Neural cell (in vitro differentiated cells): ENCODE measurements around the gene MICU1. TPM values are rescaled to one million over a fixed set of nuclear protein-coding genes. Genes with fewer than 3 reads are reported as not detected.

Experiments
- H2AFZ ChIP-seq: fragments of 200-600, 300-800 bp; sonication (generic), shearing (Covaris generic); 2 replicates; pipeline ENCODE4 v1.6.0; 2014; ENCODE audit warnings: low read depth, mild to moderate bottlenecking, antibody characterized with exemption, low read length, moderate library complexity
- H3F3A ChIP-seq: fragments of 200-600 bp; shearing (Covaris generic); 2 replicates; pipeline ENCODE4 v1.6.1; 2016; ENCODE audit warnings: mild to moderate bottlenecking, moderate library complexity, mixed read lengths, antibody characterized with exemption, low read length; ENCODE audit not compliant: insufficient read depth, poor library complexity, severe bottlenecking
- H3K27ac ChIP-seq: fragments of 200-600, 300-800 bp; sonication (generic), shearing (Covaris generic); 2 replicates; pipeline ENCODE4 v1.5.1; 2014; ENCODE audit warnings: mild to moderate bottlenecking, low read length, moderate library complexity
- H3K27me3 ChIP-seq: fragments of 300-800, 200-600 bp; sonication (generic), shearing (Covaris generic); 2 replicates; pipeline ENCODE4 v1.6.0; 2014; ENCODE audit warnings: mild to moderate bottlenecking, low read depth, low read length, moderate library complexity; ENCODE audit not compliant: insufficient read depth
- H3K36me3 ChIP-seq: fragments of 300-800, 200-600 bp; sonication (generic), shearing (Covaris generic); 2 replicates; pipeline ENCODE4 v1.5.1; 2014; ENCODE audit warnings: mild to moderate bottlenecking, antibody characterized with exemption, low read length, moderate library complexity; ENCODE audit not compliant: insufficient read depth
- H3K4me2 ChIP-seq: fragments of 300-800, 200-600 bp; sonication (generic), shearing (Covaris generic); 2 replicates; pipeline ENCODE4 v1.6.0; 2014; ENCODE audit warnings: mild to moderate bottlenecking, low read length
- H3K4me3 ChIP-seq: fragments of 300-800, 200-600 bp; sonication (generic), shearing (Covaris generic); 2 replicates; pipeline ENCODE4 v1.5.1; 2014; ENCODE audit warnings: mild to moderate bottlenecking, low read length, moderate library complexity
- H3K79me2 ChIP-seq: fragments of 200-600 bp; shearing (Covaris generic); replicated peaks from 2 replicates; pipeline ENCODE4 v1.6.0; 2014; ENCODE audit warnings: mild to moderate bottlenecking, low read length, moderate library complexity; ENCODE audit not compliant: insufficient read depth
- H3K9ac ChIP-seq: fragments of 300-800, 200-600 bp; sonication (generic), shearing (Covaris generic); 2 replicates; pipeline ENCODE4 v1.6.1; 2016; ENCODE audit warnings: mild to moderate bottlenecking, low read length, mixed read lengths
- H3K9me2 ChIP-seq: fragments of 200-600 bp; shearing (Covaris generic); 2 replicates; pipeline ENCODE4 v1.6.1; 2016; ENCODE audit warnings: mild to moderate bottlenecking, low read length, mixed read lengths; ENCODE audit not compliant: insufficient read depth
- H3K9me3 ChIP-seq: fragments of 200-600, 300-800 bp; sonication (generic), shearing (Covaris generic); 2 replicates; pipeline ENCODE4 v1.6.1; 2016; ENCODE audit warnings: mild to moderate bottlenecking, mixed run types, low read length, moderate library complexity, mixed read lengths
- H4K20me1 ChIP-seq: fragments of 200-600 bp; shearing (Covaris generic); 2 replicates; pipeline ENCODE4 v1.6.1; 2016; ENCODE audit warnings: mild to moderate bottlenecking, mixed run types; ENCODE audit not compliant: insufficient read depth
- CTCF ChIP-seq: fragments of 450-650 bp; IDR thresholded peaks from 2 replicates; pipeline ENCODE4 v1.5.1; 2014; ENCODE audit warnings: antibody characterized with exemption, mild to moderate bottlenecking, moderate library complexity; ENCODE audit not compliant: poor library complexity, severe bottlenecking
- EP300 ChIP-seq: fragments of 450-650 bp; conservative IDR thresholded peaks from 2 replicates; pipeline ENCODE4 v1.6.1; 2014; ENCODE audit warnings: antibody characterized with exemption, mild to moderate bottlenecking, moderate library complexity; ENCODE audit not compliant: poor library complexity, severe bottlenecking
- EZH2 ChIP-seq: fragments of 200-600, 300-800 bp; shearing (Covaris generic), sonication (generic); IDR thresholded peaks from 2 replicates; pipeline ENCODE4 v1.6.1; 2014; ENCODE audit warnings: antibody characterized with exemption, low read length, borderline replicate concordance, mild to moderate bottlenecking; ENCODE audit not compliant: insufficient read depth, poor library complexity, severe bottlenecking
- MXI1 ChIP-seq: fragments of 450-650 bp; conservative IDR thresholded peaks from 2 replicates; pipeline ENCODE4 v1.6.1; 2014; ENCODE audit warnings: antibody characterized with exemption, mild to moderate bottlenecking; ENCODE audit not compliant: poor library complexity, severe bottlenecking
- POLR2AphosphoS5 ChIP-seq: IDR thresholded peaks from 2 replicates; pipeline ENCODE4 v1.6.1; 2012
- RAD21 ChIP-seq: fragments of 450-650 bp; conservative IDR thresholded peaks from 2 replicates; pipeline ENCODE4 v1.6.1; 2014; ENCODE audit warnings: antibody characterized with exemption, mild to moderate bottlenecking, moderate library complexity
- REST ChIP-seq: IDR thresholded peaks from 2 replicates; pipeline ENCODE4 v1.6.1; 2012; ENCODE audit warnings: borderline replicate concordance
- SMC3 ChIP-seq: fragments of 450-650 bp; conservative IDR thresholded peaks from 2 replicates; pipeline ENCODE4 v1.6.1; 2014; ENCODE audit warnings: antibody characterized with exemption, mild to moderate bottlenecking, moderate library complexity; ENCODE audit not compliant: poor library complexity
- TAF1 ChIP-seq: IDR thresholded peaks from 2 replicates; pipeline ENCODE4 v1.6.1; 2012; ENCODE audit warnings: low read depth
- polyA plus RNA-seq: library from polyadenylated mRNA; depleted of rRNA; stranded (reverse); fragments of >200 nt; gene quantifications from 2 replicates; pipeline ENCODE4 v1.2.3, GENCODE V29; 2014

The MICU1 gene
- polyA plus RNA-seq, 1 donor from 2014 or later, result 86.0 TPM

GRCh38 chr10:72335394-72336258 is 290.3 kb downstream of the MICU1 start:
- H3K9me3 ChIP-seq, result no peaks in the 10 kb centered on the region
- H3K27ac ChIP-seq, result peak overlapping the region; percentile 98
- H3K36me3 ChIP-seq, result peaks cover 5% of the 10 kb centered on the region
- no peak overlapping the region for H3K4me2 ChIP-seq
- no peaks in the 10 kb centered on the region for H4K20me1 ChIP-seq
- H3K79me2 ChIP-seq, result no peaks in the 10 kb centered on the region
- H3F3A ChIP-seq, result no peaks in the 10 kb centered on the region
- no peaks in the 10 kb centered on the region for H3K9me2 ChIP-seq
- peak overlapping the region; percentile 59 for H3K4me3 ChIP-seq
- no peaks in the 10 kb centered on the region for H3K27me3 ChIP-seq
- peak overlapping the region; percentile 79 for H3K9ac ChIP-seq
- H2AFZ ChIP-seq, result no peak overlapping the region
- TF ChIP-seq SMC3 (no peak), EP300 (no peak), MXI1 (no peak), REST (no peak), EZH2 (no peak), TAF1 (no peak), RAD21 (no peak), POLR2AphosphoS5 (no peak), CTCF (no peak)

- Histone ChIP-seq H3K9ac (peak overlapping the region; percentile 79), H3K4me3 (peak overlapping the region; percentile 59), H3K9me2 (no peaks in the 10 kb centered on the region), H3F3A (no peaks in the 10 kb centered on the region), H3K36me3 (peaks cover 5% of the 10 kb centered on the region), H3K79me2 (no peaks in the 10 kb centered on the region), H3K27ac (peak overlapping the region; percentile 98), H3K9me3 (no peaks in the 10 kb centered on the region), H2AFZ (no peak overlapping the region), H3K4me2 (peak overlapping the region; percentile 84), H4K20me1 (no peaks in the 10 kb centered on the region), H3K27me3 (no peaks in the 10 kb centered on the region)
- TF ChIP-seq POLR2AphosphoS5, result no peak
- no peak for TF ChIP-seq EP300
Measured at GRCh38 chr10:72334825-72335393, 291.0 kb downstream of the MICU1 start.
